A549 (cell line): ENCODE results near the gene FAM78A.

Source experiments
- BHLHE40 ChIP-seq: IDR thresholded peaks from 2 replicates; pipeline ENCODE4 v1.6.1; 2012; ENCODE audit warnings: low read depth, low read length, inconsistent platforms
- CTCF ChIP-seq: fragments of >200 bp; sonication (Bioruptor Twin); formaldehyde crosslinking; IDR thresholded peaks from 3 replicates; pipeline ENCODE4 v1.5.1; 2016
- HDAC2 ChIP-seq: fragments of 200-600 bp; sonication (generic); IDR thresholded peaks from 2 replicates; pipeline ENCODE4 v1.6.1; 2016
- HOXA7 ChIP-seq: fragments of 250-450 bp; sonication (Bioruptor Pico); IDR thresholded peaks from 2 replicates; pipeline ENCODE4 v1.5.0; 2020; ENCODE audit warnings: mild to moderate bottlenecking, moderate library complexity
- JUNB ChIP-seq: fragments of >200 bp; sonication (Bioruptor Twin); formaldehyde crosslinking; IDR thresholded peaks from 2 replicates; pipeline ENCODE4 v1.6.1; 2016
- NR3C1 ChIP-seq: fragments of >200 bp; sonication (Bioruptor Twin); formaldehyde crosslinking; IDR thresholded peaks from 3 replicates; pipeline ENCODE4 v1.6.1; 2017
- POLR2A ChIP-seq: IDR thresholded peaks from 2 replicates; pipeline ENCODE4 v1.6.1; 2012; ENCODE audit warnings: mild to moderate bottlenecking, low read length
- RAD21 ChIP-seq, 2 experiments: fragments of >200 bp in 1 of 2; sonication (Bioruptor Twin) in 1 of 2; formaldehyde crosslinking in 1 of 2; IDR thresholded peaks in 1 of 2; conservative IDR thresholded peaks in 1 of 2; 2 replicates in 1 of 2; 3 replicates in 1 of 2; pipeline ENCODE4 v1.6.1; 2012 to 2018; ENCODE audit warnings: inconsistent platforms in 1 of 2
- ZNF302 ChIP-seq: fragments of 250-450 bp; sonication (Bioruptor Pico); IDR thresholded peaks from 2 replicates; pipeline ENCODE4 v1.9.0; 2021; ENCODE audit warnings: inconsistent platforms, mild to moderate bottlenecking, moderate library complexity

- TF ChIP-seq CTCF (no peak), RAD21 (conservative IDR thresholded peaks at IDR 0.05 in 1 of 2, IDR thresholded peaks at IDR 0.05 in 1 of 2) (no peak), BHLHE40 (no peak), JUNB (no peak), HDAC2 (no peak), POLR2A (no peak), HOXA7 (CRISPR knock-in tag) (no peak), NR3C1 (no peak), ZNF302 (CRISPR knock-in tag) (no peak)
These were observed 5.9 kb upstream of the FAM78A start for GRCh38 chr9:131282175-131282574.
